Measurements from ENCODE around the gene SELENOO. TPM values are rescaled to one million over a fixed set of nuclear protein-coding genes. Genes with fewer than 3 reads are reported as not detected.
A peak's percentile ranks its signal among the peaks of the same experiment; 100 is the strongest.

The SELENOO gene
- total RNA-seq, 1 experiment from 2014 or later: 32.8 TPM

- POLR2A ChIA-PET (ENCODE audit: unreplicated experiment): no interaction called here
- intact Hi-C loops (cut with micrococcal nuclease): no loop called here
- ATAC-seq (peak; percentile 51), DNase-seq (peak; percentile 51)
- H3K9me2 ChIP-seq (replicated peaks; ENCODE audit: low read length): no peaks in the 10 kb centered on the region
- H3K9ac ChIP-seq (ENCODE audit: low read length): no peak overlapping the region
- H3K79me2 ChIP-seq (ENCODE audit: low read length): no peaks in the 10 kb centered on the region
- H3K27me3 ChIP-seq (ENCODE audit: low read length): no peaks in the 10 kb centered on the region
- H2AFZ ChIP-seq (ENCODE audit: low read length): no peak overlapping the region
- no peaks in the 10 kb centered on the region for H3K4me1 ChIP-seq (ENCODE audit: insufficient read depth, low read length)
- H3K36me3 ChIP-seq (ENCODE audit: low read depth, low read length): peaks cover 5% of the 10 kb centered on the region; the same call in 1 of the 2 replicates
- no TSS peak for BruUV-seq (replicated peaks)
- H3K4me2 ChIP-seq (ENCODE audit: low read length): no peak overlapping the region
- CTCF ChIA-PET: no interaction called here
- H4K20me1 ChIP-seq (ENCODE audit: low read length): no peaks in the 10 kb centered on the region
- H3K4me3 ChIP-seq (ENCODE audit: low read length): no peak overlapping the region
- no peak for TF ChIP-seq EZH2 (IDR thresholded peaks at IDR 0.05; ENCODE audit: low read length, unreplicated experiment)
- TF ChIP-seq CTCF (conservative IDR thresholded peaks at IDR 0.05; ENCODE audit: low read depth, low read length): no peak
- TF ChIP-seq EZH2phosphoT487 (IDR thresholded peaks at IDR 0.05; ENCODE audit: borderline replicate concordance, low read length): no peak
- no peaks in the 10 kb centered on the region for H3K9me3 ChIP-seq (ENCODE audit: low read length)
- no peak overlapping the region for H3K27ac ChIP-seq (ENCODE audit: low read length)
- H3F3A ChIP-seq (ENCODE audit: low read length, unreplicated experiment): no peaks in the 10 kb centered on the region
Measured at GRCh38 chr22:50218996-50219727, 18.4 kb downstream of the SELENOO start.

GRCh38 chr22:50219800-50220602, 19.2 kb downstream of the SELENOO start:
- peaks cover 3% of the 10 kb centered on the region; the same call in 1 of the 2 replicates for H3K36me3 ChIP-seq (ENCODE audit: low read depth, low read length)

More at GRCh38 chr22:50219800-50220602, 19.2 kb downstream of the SELENOO start:
- H2AFZ ChIP-seq (ENCODE audit: low read length): no peak overlapping the region
- intact Hi-C loops (cut with micrococcal nuclease): no loop called here
- no peak for DNase-seq
- no peak overlapping the region for H3K9ac ChIP-seq (ENCODE audit: low read length)
- no peaks in the 10 kb centered on the region for H3K79me2 ChIP-seq (ENCODE audit: low read length)
- TF ChIP-seq EZH2 (IDR thresholded peaks at IDR 0.05; ENCODE audit: low read length, unreplicated experiment): no peak
- TF ChIP-seq CTCF (conservative IDR thresholded peaks at IDR 0.05; ENCODE audit: low read depth, low read length): no peak
- no peak for TF ChIP-seq EZH2phosphoT487 (IDR thresholded peaks at IDR 0.05; ENCODE audit: borderline replicate concordance, low read length)
- CTCF ChIA-PET: no interaction called here
- H3K9me3 ChIP-seq (ENCODE audit: low read length): no peaks in the 10 kb centered on the region
- POLR2A ChIA-PET (ENCODE audit: unreplicated experiment): no interaction called here
- no TSS peak for BruUV-seq (replicated peaks)
- no peaks in the 10 kb centered on the region for H3K4me1 ChIP-seq (ENCODE audit: insufficient read depth, low read length)
- H3K9me2 ChIP-seq (replicated peaks; ENCODE audit: low read length): no peaks in the 10 kb centered on the region
- no peak overlapping the region for H3K4me3 ChIP-seq (ENCODE audit: low read length)
- no peak overlapping the region for H3K27ac ChIP-seq (ENCODE audit: low read length)
- no peak overlapping the region for H3K4me2 ChIP-seq (ENCODE audit: low read length)
- ATAC-seq: no peak
- H4K20me1 ChIP-seq (ENCODE audit: low read length): no peaks in the 10 kb centered on the region
- no peaks in the 10 kb centered on the region for H3F3A ChIP-seq (ENCODE audit: low read length, unreplicated experiment)
- H3K27me3 ChIP-seq (ENCODE audit: low read length): no peaks in the 10 kb centered on the region

All from PC-3 (cell line).